Measurements from ENCODE around the gene PTH2R. TPM values are rescaled to one million over a fixed set of nuclear protein-coding genes. Genes with fewer than 3 reads are reported as not detected.

Gene PTH2R
- total RNA-seq, 1 experiment from 2014 or later = 0.48 TPM

DNA sequence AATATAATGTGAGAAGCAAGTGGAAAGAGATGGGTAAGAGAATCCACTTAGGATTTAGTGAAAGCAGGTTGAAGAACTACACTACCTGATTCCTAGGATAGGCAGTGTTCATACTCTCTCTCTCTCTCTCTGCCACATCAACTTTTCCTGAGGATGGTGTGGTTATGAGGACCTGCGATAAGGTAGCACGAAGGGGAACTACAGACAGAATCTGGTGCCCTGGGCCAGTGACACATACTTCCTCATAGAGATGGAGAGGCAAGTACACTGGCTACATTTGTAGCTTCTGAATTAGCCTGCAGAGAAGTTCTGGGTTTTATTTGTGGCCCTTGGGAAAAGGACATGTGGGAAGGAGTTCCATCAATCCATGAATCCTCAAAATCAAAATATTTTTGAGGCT is 44.5 kb downstream of the PTH2R start:
- Mint-ChIP-seq H3K4me1 (peaks cover 3% of the 10 kb centered on the region; the same call in 1 of the 2 replicates), H3K4me3 (no peak overlapping the region), H3K36me3 (no peaks in the 10 kb centered on the region), H3K27me3 (ENCODE audit: low read depth) (no peaks in the 10 kb centered on the region), H3K27ac (no peak overlapping the region), H3K9me3 (no peaks in the 10 kb centered on the region)
- DNase-seq (ENCODE audit: low spot score) (no peak), ATAC-seq (no peak)
- TF ChIP-seq, protein P1, sequence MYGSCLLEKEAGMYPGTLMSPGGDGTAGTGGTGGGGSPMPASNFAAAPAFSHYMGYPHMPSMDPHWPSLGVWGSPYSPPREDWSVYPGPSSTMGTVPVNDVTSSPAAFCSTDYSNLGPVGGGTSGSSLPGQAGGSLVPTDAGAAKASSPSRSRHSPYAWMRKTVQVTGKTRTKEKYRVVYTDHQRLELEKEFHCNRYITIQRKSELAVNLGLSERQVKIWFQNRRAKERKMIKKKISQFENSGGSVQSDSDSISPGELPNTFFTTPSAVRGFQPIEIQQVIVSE (CRISPR knock-in tag; IDR thresholded peaks at IDR 0.05; ENCODE audit: borderline replicate concordance) = no peak
- no peak for TF ChIP-seq MAX (CRISPR knock-in tag; IDR thresholded peaks at IDR 0.05)
- TF ChIP-seq, protein P2, sequence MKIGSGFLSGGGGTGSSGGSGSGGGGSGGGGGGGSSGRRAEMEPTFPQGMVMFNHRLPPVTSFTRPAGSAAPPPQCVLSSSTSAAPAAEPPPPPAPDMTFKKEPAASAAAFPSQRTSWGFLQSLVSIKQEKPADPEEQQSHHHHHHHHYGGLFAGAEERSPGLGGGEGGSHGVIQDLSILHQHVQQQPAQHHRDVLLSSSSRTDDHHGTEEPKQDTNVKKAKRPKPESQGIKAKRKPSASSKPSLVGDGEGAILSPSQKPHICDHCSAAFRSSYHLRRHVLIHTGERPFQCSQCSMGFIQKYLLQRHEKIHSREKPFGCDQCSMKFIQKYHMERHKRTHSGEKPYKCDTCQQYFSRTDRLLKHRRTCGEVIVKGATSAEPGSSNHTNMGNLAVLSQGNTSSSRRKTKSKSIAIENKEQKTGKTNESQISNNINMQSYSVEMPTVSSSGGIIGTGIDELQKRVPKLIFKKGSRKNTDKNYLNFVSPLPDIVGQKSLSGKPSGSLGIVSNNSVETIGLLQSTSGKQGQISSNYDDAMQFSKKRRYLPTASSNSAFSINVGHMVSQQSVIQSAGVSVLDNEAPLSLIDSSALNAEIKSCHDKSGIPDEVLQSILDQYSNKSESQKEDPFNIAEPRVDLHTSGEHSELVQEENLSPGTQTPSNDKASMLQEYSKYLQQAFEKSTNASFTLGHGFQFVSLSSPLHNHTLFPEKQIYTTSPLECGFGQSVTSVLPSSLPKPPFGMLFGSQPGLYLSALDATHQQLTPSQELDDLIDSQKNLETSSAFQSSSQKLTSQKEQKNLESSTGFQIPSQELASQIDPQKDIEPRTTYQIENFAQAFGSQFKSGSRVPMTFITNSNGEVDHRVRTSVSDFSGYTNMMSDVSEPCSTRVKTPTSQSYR (CRISPR knock-in tag; IDR thresholded peaks at IDR 0.05) = no peak
- TF ChIP-seq HMGA2 (CRISPR knock-in tag; IDR thresholded peaks at IDR 0.05) = no peak
- TF ChIP-seq MYBL2 (CRISPR knock-in tag; IDR thresholded peaks at IDR 0.05) = no peak
- TF ChIP-seq JAZF1 (CRISPR knock-in tag; IDR thresholded peaks at IDR 0.05) = no peak
- TF ChIP-seq FOXK1 (CRISPR knock-in tag; IDR thresholded peaks at IDR 0.05) = no peak
- TF ChIP-seq, protein P3, sequence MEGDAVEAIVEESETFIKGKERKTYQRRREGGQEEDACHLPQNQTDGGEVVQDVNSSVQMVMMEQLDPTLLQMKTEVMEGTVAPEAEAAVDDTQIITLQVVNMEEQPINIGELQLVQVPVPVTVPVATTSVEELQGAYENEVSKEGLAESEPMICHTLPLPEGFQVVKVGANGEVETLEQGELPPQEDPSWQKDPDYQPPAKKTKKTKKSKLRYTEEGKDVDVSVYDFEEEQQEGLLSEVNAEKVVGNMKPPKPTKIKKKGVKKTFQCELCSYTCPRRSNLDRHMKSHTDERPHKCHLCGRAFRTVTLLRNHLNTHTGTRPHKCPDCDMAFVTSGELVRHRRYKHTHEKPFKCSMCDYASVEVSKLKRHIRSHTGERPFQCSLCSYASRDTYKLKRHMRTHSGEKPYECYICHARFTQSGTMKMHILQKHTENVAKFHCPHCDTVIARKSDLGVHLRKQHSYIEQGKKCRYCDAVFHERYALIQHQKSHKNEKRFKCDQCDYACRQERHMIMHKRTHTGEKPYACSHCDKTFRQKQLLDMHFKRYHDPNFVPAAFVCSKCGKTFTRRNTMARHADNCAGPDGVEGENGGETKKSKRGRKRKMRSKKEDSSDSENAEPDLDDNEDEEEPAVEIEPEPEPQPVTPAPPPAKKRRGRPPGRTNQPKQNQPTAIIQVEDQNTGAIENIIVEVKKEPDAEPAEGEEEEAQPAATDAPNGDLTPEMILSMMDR (IDR thresholded peaks at IDR 0.05) = no peak
- TF ChIP-seq ZNF121 (CRISPR knock-in tag; IDR thresholded peaks at IDR 0.05) = no peak
- TF ChIP-seq ZNF219 (CRISPR knock-in tag; IDR thresholded peaks at IDR 0.05; ENCODE audit: borderline replicate concordance) = no peak
- no peak for TF ChIP-seq JUN (CRISPR knock-in tag; IDR thresholded peaks at IDR 0.05)
- ChIA-PET POLR2A (no interaction called here), CTCF (no interaction called here)

- Mint-ChIP-seq H3K27me3 (ENCODE audit: low read depth) (no peaks in the 10 kb centered on the region), H3K4me3 (no peak overlapping the region), H3K9me3 (no peaks in the 10 kb centered on the region), H3K4me1 (peaks cover 3% of the 10 kb centered on the region; the same call in 1 of the 2 replicates), H3K27ac (no peak overlapping the region), H3K36me3 (no peaks in the 10 kb centered on the region)
- ChIA-PET CTCF (no interaction called here), POLR2A (no interaction called here)
- no peak for ATAC-seq
- no peak for DNase-seq (ENCODE audit: low spot score)
- TF ChIP-seq ATF1 (CRISPR knock-in tag; IDR thresholded peaks at IDR 0.05) = no peak
- TF ChIP-seq, protein P4, sequence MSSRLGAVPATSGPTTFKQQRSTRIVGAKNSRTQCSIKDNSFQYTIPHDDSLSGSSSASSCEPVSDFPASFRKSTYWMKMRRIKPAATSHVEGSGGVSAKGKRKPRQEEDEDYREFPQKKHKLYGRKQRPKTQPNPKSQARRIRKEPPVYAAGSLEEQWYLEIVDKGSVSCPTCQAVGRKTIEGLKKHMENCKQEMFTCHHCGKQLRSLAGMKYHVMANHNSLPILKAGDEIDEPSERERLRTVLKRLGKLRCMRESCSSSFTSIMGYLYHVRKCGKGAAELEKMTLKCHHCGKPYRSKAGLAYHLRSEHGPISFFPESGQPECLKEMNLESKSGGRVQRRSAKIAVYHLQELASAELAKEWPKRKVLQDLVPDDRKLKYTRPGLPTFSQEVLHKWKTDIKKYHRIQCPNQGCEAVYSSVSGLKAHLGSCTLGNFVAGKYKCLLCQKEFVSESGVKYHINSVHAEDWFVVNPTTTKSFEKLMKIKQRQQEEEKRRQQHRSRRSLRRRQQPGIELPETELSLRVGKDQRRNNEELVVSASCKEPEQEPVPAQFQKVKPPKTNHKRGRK (CRISPR knock-in tag; IDR thresholded peaks at IDR 0.05; ENCODE audit: borderline replicate concordance) = no peak
- TF ChIP-seq JUN (CRISPR knock-in tag; IDR thresholded peaks at IDR 0.05) = no peak
- no peak for TF ChIP-seq ZBTB43 (CRISPR knock-in tag; IDR thresholded peaks at IDR 0.05)
- no peak for TF ChIP-seq MAX (CRISPR knock-in tag; IDR thresholded peaks at IDR 0.05)
These were observed 48.3 kb downstream of the PTH2R start for GRCh38 chr2:208454861-208455260.
